ENCODE measurements around the gene TMEM163. TPM values are rescaled to one million over a fixed set of nuclear protein-coding genes. Genes with fewer than 3 reads are reported as not detected.

TMEM163 gene
- polyA plus RNA-seq, 1 donor from 2014 or later = 3.5 TPM

DNA sequence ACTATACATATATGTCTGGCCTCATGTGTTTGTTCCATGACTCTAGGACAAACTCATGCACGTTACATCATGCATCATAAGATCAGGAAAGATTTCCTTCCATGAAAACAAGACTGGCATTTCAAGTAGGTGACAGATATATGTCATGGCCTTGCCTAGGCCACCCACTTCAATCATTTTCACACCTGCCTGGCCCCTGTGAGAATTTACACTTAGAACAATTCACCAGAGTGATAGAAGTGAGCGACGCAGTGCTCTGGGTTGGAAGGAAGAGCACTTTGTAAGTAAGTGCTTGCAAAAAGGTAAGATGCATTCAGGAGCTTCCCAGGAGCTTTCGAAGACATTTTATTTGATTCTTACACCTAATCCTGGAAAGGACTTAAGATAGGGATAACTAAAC lies 39.5 kb downstream of the TMEM163 start:
- Histone ChIP-seq H3K27me3 (ENCODE audit: insufficient read depth, low read depth, low read length) (no peaks in the 10 kb centered on the region), H3K4me2 (ENCODE audit: low read length) (no peak overlapping the region), H2AFZ (ENCODE audit: low read depth, low read length) (no peak overlapping the region), H3K27ac (ENCODE audit: low read length) (no peak overlapping the region), H4K20me1 (ENCODE audit: insufficient read depth) (no peaks in the 10 kb centered on the region), H3K9ac (ENCODE audit: low read length) (no peak overlapping the region), H3F3A (ENCODE audit: insufficient read depth, low read length, poor library complexity, severe bottlenecking) (no peaks in the 10 kb centered on the region), H3K9me2 (ENCODE audit: insufficient read depth, low read length) (no peaks in the 10 kb centered on the region), H3K4me3 (ENCODE audit: low read length) (no peak overlapping the region), H3K79me2 (replicated peaks; ENCODE audit: insufficient read depth, low read length) (no peaks in the 10 kb centered on the region), H3K9me3 (ENCODE audit: low read length) (no peaks in the 10 kb centered on the region), H3K36me3 (ENCODE audit: insufficient read depth, low read length) (no peaks in the 10 kb centered on the region)
- TF ChIP-seq POLR2AphosphoS5 (IDR thresholded peaks at IDR 0.05) (no peak), TAF1 (IDR thresholded peaks at IDR 0.05; ENCODE audit: low read depth) (no peak), REST (IDR thresholded peaks at IDR 0.05; ENCODE audit: borderline replicate concordance) (no peak), MXI1 (conservative IDR thresholded peaks at IDR 0.05; ENCODE audit: poor library complexity, severe bottlenecking) (no peak), EP300 (conservative IDR thresholded peaks at IDR 0.05; ENCODE audit: poor library complexity, severe bottlenecking) (no peak), EZH2 (IDR thresholded peaks at IDR 0.05; ENCODE audit: borderline replicate concordance, insufficient read depth, low read length, poor library complexity, severe bottlenecking) (no peak), SMC3 (conservative IDR thresholded peaks at IDR 0.05; ENCODE audit: poor library complexity) (no peak), RAD21 (conservative IDR thresholded peaks at IDR 0.05) (no peak)
- TF ChIP-seq, protein P1, sequence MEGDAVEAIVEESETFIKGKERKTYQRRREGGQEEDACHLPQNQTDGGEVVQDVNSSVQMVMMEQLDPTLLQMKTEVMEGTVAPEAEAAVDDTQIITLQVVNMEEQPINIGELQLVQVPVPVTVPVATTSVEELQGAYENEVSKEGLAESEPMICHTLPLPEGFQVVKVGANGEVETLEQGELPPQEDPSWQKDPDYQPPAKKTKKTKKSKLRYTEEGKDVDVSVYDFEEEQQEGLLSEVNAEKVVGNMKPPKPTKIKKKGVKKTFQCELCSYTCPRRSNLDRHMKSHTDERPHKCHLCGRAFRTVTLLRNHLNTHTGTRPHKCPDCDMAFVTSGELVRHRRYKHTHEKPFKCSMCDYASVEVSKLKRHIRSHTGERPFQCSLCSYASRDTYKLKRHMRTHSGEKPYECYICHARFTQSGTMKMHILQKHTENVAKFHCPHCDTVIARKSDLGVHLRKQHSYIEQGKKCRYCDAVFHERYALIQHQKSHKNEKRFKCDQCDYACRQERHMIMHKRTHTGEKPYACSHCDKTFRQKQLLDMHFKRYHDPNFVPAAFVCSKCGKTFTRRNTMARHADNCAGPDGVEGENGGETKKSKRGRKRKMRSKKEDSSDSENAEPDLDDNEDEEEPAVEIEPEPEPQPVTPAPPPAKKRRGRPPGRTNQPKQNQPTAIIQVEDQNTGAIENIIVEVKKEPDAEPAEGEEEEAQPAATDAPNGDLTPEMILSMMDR (IDR thresholded peaks at IDR 0.05; ENCODE audit: poor library complexity, severe bottlenecking) = no peak

- H3K9me2 ChIP-seq (ENCODE audit: insufficient read depth, low read length) = no peaks in the 10 kb centered on the region
- no peaks in the 10 kb centered on the region for H4K20me1 ChIP-seq (ENCODE audit: insufficient read depth)
- TF ChIP-seq EZH2 (IDR thresholded peaks at IDR 0.05; ENCODE audit: borderline replicate concordance, insufficient read depth, low read length, poor library complexity, severe bottlenecking) (no peak), REST (IDR thresholded peaks at IDR 0.05; ENCODE audit: borderline replicate concordance) (no peak), SMC3 (conservative IDR thresholded peaks at IDR 0.05; ENCODE audit: poor library complexity) (no peak)
- no peaks in the 10 kb centered on the region for H3K36me3 ChIP-seq (ENCODE audit: insufficient read depth, low read length)
- H3F3A ChIP-seq (ENCODE audit: insufficient read depth, low read length, poor library complexity, severe bottlenecking) = no peaks in the 10 kb centered on the region
- H3K9me3 ChIP-seq (ENCODE audit: low read length) = no peaks in the 10 kb centered on the region
- no peak overlapping the region for H3K4me3 ChIP-seq (ENCODE audit: low read length)
- no peaks in the 10 kb centered on the region for H3K79me2 ChIP-seq (replicated peaks; ENCODE audit: insufficient read depth, low read length)
- no peak overlapping the region for H3K27ac ChIP-seq (ENCODE audit: low read length)
- H3K27me3 ChIP-seq (ENCODE audit: insufficient read depth, low read depth, low read length) = no peaks in the 10 kb centered on the region
- H3K9ac ChIP-seq (ENCODE audit: low read length) = no peak overlapping the region
- no peak overlapping the region for H2AFZ ChIP-seq (ENCODE audit: low read depth, low read length)
- no peak overlapping the region for H3K4me2 ChIP-seq (ENCODE audit: low read length)
Measured at GRCh38 chr2:134677856-134678756, 40.7 kb downstream of the TMEM163 start.
